Peyer's patch (tissue), 4 donors: ENCODE measurements around the gene MICALL1. TPM values are rescaled to one million over a fixed set of nuclear protein-coding genes. Genes with fewer than 3 reads are reported as not detected.

Experiments
- DNase-seq, 3 donors: peaks; one replicate each; pipeline ENCODE4 v3.0.0-alpha.2; 2017 to 2019
- H3K27ac ChIP-seq, 4 donors: fragments of 200-600 bp; sonication (generic); one replicate each; pipeline ENCODE4 v1.5.1; 2016 to 2019
- H3K27me3 ChIP-seq, 2 donors: fragments of 200-600 bp; sonication (generic); one replicate each; pipeline ENCODE4 v1.5.1; 2019
- H3K36me3 ChIP-seq, 3 donors: fragments of 200-600 bp; sonication (generic); one replicate each; pipeline ENCODE4 v1.5.1; 2016 to 2019
- H3K4me1 ChIP-seq, 4 donors: fragments of 200-600 bp; sonication (generic); one replicate each; pipeline ENCODE4 v1.5.1; 2016 to 2019
- H3K4me3 ChIP-seq, 4 donors: fragments of 200-600 bp; sonication (generic); 1 replicate in 3 of 4; 2 replicates in 1 of 4; pipeline ENCODE4 v1.5.1; 2016 to 2019; ENCODE audit warnings: mild to moderate bottlenecking in 1 of 4
- H3K9me3 ChIP-seq, 4 donors: fragments of 200-600 bp; sonication (generic); one replicate each; pipeline ENCODE4 v1.5.1; 2016 to 2019; ENCODE audit warnings: mild to moderate bottlenecking in 1 of 4
- POLR2A ChIP-seq, 2 donors: fragments of 450-650 bp; IDR thresholded peaks; one replicate each; pipeline ENCODE4 v1.5.1; 2017; ENCODE audit warnings: antibody characterized with exemption in 2 of 2, mild to moderate bottlenecking in 2 of 2, moderate library complexity in 2 of 2
- total RNA-seq, 4 donors: library from RNA; depleted of rRNA; stranded (reverse); fragments of >200 nt; gene quantifications; one replicate each; pipeline ENCODE4 v1.1.0, GENCODE V29; 2016
- TF ChIP-seq, protein P1 (sequence below), 6 experiments: fragments of 450-650 bp in 4 of 6; fragments of 200-600 bp in 2 of 6; sonication (generic) in 1 of 6; IDR thresholded peaks; one replicate each; pipeline ENCODE4 v1.5.1; 2017 to 2019; ENCODE audit warnings: antibody characterized with exemption in 6 of 6, mild to moderate bottlenecking in 3 of 6, moderate library complexity in 1 of 6

Gene MICALL1
- total RNA-seq, 4 donors from 2014 or later, result 24.5 to 49.0 (median 31.8) TPM

DNA sequence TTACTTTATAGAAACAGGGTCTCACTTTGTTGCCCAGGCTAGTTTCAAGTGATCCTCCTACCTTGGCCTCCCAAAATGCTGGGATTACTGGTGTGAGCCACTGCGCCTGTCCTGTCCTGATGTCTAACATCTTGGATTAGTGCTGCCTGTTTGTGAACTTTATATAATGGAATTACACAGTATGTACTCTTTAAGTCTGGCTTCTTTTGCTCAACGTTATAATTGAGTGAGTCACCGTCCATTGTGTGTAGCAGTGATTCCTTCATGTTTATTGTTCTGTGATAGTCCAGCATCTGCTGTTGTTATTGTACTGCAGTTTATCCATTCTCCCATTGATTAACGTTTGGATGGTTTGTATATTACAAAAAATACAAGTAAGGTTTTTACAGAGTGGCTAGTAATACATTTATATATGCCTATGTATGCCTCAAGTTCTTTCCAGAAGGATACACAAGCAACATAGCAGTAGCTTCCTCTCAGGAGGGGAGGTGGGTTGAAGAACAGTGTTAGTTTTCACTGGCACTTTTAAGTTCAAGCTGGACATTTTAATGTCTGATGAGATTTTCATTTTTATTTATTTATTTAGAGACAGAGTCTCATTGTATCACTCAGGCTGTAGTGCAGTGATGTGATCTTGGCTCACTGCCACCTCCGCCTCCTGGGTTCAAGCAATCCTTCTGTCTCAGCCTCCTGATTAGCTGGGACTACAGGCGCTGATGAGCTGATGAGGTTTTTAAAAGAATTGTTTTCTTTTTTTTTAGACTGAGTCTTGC is 25.2 kb upstream of the MICALL1 start:
- H3K36me3 ChIP-seq, result peaks cover 0 to 75% (median under 1%) of the 10 kb centered on the region in 3 donors
- H3K27me3 ChIP-seq, result no peaks in the 10 kb centered on the region
- H3K4me1 ChIP-seq, result no peaks in the 10 kb centered on the region
- DNase-seq, result no peak
- no peak overlapping the region for H3K4me3 ChIP-seq
- TF ChIP-seq POLR2A (IDR thresholded peaks at IDR 0.05), result no peak
- TF ChIP-seq, protein P1, sequence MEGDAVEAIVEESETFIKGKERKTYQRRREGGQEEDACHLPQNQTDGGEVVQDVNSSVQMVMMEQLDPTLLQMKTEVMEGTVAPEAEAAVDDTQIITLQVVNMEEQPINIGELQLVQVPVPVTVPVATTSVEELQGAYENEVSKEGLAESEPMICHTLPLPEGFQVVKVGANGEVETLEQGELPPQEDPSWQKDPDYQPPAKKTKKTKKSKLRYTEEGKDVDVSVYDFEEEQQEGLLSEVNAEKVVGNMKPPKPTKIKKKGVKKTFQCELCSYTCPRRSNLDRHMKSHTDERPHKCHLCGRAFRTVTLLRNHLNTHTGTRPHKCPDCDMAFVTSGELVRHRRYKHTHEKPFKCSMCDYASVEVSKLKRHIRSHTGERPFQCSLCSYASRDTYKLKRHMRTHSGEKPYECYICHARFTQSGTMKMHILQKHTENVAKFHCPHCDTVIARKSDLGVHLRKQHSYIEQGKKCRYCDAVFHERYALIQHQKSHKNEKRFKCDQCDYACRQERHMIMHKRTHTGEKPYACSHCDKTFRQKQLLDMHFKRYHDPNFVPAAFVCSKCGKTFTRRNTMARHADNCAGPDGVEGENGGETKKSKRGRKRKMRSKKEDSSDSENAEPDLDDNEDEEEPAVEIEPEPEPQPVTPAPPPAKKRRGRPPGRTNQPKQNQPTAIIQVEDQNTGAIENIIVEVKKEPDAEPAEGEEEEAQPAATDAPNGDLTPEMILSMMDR (IDR thresholded peaks at IDR 0.05), result no peak
- H3K9me3 ChIP-seq, result no peaks in the 10 kb centered on the region
- H3K27ac ChIP-seq, result no peak overlapping the region

DNA sequence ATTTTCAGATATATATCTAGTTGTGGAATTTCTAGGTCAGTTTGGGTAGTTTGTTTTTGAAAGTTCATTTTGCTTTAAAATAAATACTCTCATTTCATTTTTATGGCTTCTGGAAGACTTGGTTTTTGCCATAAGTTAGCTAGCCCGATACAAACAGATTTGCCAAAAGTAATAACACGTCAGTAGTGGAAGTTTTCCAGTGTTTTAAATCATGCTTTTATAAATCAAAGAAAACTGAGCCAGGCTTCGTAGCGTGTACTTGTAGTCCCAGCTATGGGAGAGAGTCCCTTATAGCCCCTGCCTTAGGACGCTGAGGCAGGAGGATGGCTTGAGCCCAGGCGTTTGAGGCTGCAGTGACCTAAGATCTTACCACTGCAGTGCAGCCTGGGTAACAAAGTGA is 21.7 kb upstream of the MICALL1 start:
- TF ChIP-seq, protein P1 (IDR thresholded peaks at IDR 0.05), result no peak
- TF ChIP-seq POLR2A (IDR thresholded peaks at IDR 0.05), result no peak
- H3K36me3 ChIP-seq, result peaks cover 0 to 69% (median 0%) of the 10 kb centered on the region in 3 donors
- no peak for DNase-seq
- no peaks in the 10 kb centered on the region for H3K4me1 ChIP-seq
- H3K27ac ChIP-seq, result no peak overlapping the region
- no peaks in the 10 kb centered on the region for H3K9me3 ChIP-seq
- no peak overlapping the region for H3K4me3 ChIP-seq
- H3K27me3 ChIP-seq, result no peaks in the 10 kb centered on the region

DNA sequence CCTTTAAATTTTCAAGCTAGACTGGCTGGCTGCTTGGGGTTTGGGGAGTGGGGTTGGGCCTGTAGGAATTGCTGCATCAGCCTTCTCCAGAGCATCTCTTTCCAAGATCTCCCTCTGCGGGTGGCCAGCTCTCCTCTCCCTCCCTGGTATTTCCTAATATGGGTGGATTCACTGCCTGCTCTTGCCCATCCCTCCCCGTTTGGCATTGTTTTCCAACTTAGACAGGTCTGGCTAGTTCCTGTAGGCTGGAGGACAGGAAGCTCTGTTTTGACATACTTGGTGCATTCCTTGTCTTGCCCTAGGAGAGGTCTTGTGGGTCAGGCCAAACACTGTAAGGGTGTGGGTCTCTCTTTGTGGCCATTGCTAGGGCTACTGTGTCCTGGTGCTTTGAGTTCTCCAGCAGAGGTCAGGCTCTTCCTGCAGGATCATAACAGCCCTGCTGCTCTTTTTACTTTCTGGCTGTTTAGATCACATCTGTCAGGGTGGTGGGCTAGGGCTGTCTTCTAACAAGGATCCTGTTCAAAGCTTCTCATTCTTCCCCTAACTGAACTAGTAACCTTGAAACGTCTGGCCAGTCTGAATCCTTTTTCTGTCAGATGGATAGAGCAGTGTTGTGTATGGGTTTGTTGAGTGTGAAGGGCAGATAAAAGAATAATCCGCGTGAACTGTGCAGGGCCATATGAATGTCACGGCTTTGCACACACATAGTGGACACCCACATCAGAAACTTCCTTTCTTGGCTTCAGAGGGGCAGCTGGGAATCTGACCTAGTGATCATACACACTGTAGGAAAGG is 18.3 kb upstream of the MICALL1 start:
- no peaks in the 10 kb centered on the region for H3K4me1 ChIP-seq
- peaks cover 0 to 48% (median 0%) of the 10 kb centered on the region in 3 donors for H3K36me3 ChIP-seq
- H3K4me3 ChIP-seq, result no peak overlapping the region
- DNase-seq, result no peak
- no peaks in the 10 kb centered on the region for H3K27me3 ChIP-seq
- peak overlapping the region in 3 of 4 donors; percentile 19 to 48 (median 23) for H3K27ac ChIP-seq
- no peaks in the 10 kb centered on the region for H3K9me3 ChIP-seq
- TF ChIP-seq, protein P1 (IDR thresholded peaks at IDR 0.05), result peak in 4 of 6 experiments; percentile 18 to 40 (median 22)
- TF ChIP-seq POLR2A (IDR thresholded peaks at IDR 0.05), result no peak

DNA sequence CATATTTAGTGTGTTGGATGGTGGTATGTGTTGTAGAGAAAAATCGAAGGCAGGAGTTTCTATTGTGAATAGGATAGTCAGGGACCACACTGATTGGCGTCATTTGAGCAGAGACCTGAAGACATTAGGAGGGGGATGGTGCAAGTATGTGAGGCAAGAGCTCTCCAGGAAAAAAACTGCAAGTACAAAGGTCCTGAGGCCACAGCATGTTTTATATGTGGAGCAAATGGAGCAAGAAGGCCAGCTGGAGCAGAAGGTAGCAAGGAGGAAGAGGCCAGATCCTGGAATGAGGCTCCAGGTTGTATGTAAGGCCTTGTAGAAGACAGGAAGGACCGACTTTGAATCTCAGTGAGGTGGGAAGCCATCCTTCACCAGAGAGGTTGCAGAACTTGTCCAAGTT is 14.2 kb upstream of the MICALL1 start:
- no peaks in the 10 kb centered on the region for H3K9me3 ChIP-seq
- H3K27ac ChIP-seq, result no peak overlapping the region
- H3K4me3 ChIP-seq, result no peak overlapping the region
- H3K4me1 ChIP-seq, result peaks cover 0 to 30% (median 2%) of the 10 kb centered on the region in 4 donors
- H3K27me3 ChIP-seq, result no peaks in the 10 kb centered on the region
- DNase-seq, result no peak
- H3K36me3 ChIP-seq, result peaks cover 0 to 37% (median 0%) of the 10 kb centered on the region in 3 donors
- TF ChIP-seq POLR2A (IDR thresholded peaks at IDR 0.05), result no peak
- TF ChIP-seq, protein P1 (IDR thresholded peaks at IDR 0.05), result no peak

DNA sequence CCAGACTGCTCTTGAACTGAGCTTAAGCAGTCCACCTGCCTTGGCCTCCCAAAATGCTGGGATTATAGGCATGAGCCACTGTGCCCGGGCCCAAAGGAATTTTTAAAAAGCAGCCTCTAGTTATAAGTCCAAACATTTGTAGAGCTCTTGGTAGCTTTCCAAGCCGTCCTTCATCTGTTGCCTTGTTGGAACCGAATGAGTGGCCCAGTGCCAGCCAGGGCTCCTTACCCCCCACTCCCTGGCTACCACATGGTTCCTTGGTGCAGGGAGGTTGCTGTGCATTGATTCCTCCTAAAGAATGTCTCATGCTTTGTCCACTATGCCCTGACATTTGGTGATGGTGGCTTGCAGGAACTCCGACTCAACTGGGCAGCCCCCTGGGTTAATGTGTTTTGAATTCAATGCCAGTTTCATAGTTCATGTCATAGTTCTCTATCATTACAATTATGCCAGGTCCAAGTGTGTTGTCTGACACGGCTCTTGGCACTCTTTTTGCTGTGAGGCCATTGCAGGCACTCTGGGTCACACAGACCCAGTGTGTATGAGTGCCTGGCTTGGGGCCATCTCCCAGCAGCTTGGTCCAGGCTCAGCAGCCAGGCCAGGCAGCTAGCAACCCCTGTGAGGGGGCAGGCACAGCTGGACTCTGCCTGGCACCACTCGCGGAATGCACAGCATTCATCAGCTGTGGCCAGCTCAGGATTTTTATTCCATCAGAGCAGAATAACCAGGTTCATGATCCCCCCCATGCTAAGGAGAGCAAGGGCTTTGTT is 13.3 kb upstream of the MICALL1 start:
- TF ChIP-seq, protein P1 (IDR thresholded peaks at IDR 0.05), result no peak
- TF ChIP-seq POLR2A (IDR thresholded peaks at IDR 0.05), result no peak
- H3K4me3 ChIP-seq, result no peak overlapping the region
- no peaks in the 10 kb centered on the region for H3K9me3 ChIP-seq
- H3K4me1 ChIP-seq, result peaks cover 0 to 34% (median 2%) of the 10 kb centered on the region in 4 donors
- no peak overlapping the region for H3K27ac ChIP-seq
- DNase-seq, result no peak
- H3K27me3 ChIP-seq, result no peaks in the 10 kb centered on the region
- H3K36me3 ChIP-seq, result peaks cover 0 to 28% (median 0%) of the 10 kb centered on the region in 3 donors
